Stimulated activated CD4-positive, alpha-beta T cell treated with anti-CD3 and anti-CD28 coated beads, Interleukin-4, amount 100 ng/mL, for 48 hours (primary cell): ENCODE measurements around the gene SHROOM2.

Experiments
- DNase-seq, 2 donors: peaks; one replicate each; pipeline ENCODE4 v3.0.0-alpha.2; 2020; ENCODE audit warnings: low read depth in 2 of 2

SHROOM2 gene

DNA sequence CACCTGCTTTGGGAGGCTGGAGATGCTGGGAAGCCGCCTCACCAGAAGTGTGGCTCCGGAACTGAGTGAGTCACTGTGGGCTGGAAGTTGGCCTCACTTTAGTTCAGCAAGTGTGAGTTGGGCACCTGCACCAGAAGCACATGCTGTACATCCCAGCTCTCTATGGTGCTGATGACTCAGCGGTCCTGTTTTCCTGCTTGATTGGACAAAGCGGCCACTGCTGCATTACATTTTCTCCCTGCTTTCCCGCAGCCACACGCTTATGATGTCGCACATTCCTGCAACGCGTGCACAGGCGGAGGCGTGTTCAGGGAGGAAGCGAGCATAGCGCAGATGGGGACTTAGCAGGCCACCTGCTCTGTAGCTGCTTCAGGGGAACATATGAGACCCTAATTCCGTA, 154.2 kb downstream of the SHROOM2 start:
- no peak for DNase-seq

DNA sequence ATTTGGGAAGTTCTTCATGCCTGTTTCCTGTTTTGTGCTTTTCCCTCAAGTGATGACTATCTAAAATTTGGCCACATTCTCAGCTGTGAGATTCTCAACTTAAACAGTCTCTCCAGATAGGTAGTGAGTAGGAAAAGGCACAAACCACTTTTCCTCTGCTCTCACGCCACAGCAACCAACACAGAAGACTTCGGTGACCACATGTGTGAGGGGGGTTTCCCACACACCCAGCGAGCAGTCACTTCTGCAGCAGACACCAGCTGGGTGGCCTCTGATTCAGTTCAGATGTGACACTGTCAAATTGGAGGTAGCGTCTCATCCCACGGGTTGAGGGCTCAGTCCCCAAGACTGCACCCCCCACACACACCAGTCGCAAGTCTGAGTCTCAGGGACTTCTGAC, 155.9 kb downstream of the SHROOM2 start:
- DNase-seq = peak; percentile 44 to 63

DNA sequence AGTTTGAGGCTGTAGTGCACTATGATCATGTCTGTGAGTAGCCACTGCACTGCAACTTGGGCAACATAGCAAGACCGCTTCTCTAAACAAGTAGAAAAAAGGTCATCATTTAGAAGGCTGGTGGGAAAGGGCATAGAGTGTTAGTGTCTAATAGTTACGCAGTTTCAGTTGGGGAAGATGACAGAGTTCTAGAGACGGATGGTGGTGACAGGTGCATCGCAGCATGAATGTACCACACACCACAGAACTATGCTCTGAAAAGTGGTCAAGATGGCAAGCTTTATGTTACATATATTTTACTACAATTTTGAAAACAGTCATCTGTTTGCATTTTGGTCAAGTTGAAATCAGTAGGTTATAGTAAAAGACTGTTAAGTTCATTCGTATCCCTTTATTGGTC, 157.2 kb downstream of the SHROOM2 start:
- DNase-seq = no peak

DNA sequence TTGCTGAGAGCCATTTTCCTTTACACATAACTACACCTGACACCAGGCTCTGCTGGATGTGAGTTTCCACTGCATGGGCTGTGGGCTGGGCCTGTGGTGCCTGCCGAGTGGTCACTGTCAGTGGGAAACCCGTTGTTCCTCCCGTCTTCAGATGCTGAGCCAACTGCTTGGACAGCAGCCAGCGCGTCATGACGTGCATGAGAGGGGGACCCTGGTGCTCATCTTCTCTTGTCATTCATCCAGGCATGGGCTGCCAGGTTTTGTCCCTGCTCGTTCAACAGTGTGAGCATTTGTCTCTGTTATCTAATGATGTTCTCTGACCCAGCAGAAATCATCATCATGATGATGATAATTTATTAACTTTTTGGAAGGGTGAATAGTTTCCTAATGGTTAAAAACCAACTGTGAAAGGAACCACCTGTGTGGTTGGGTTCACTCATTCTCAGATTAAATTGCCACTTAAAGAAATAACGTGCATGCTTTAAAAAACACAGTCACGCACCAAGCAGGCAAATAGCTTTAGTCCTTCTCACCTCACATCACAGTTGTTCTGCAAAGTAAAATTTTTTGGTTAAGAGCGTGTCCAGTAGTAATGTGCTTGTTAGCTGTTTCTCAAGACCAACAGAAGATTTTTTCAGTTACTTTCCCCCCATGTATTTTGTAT, 161.0 kb downstream of the SHROOM2 start:
- DNase-seq = no peak

DNA sequence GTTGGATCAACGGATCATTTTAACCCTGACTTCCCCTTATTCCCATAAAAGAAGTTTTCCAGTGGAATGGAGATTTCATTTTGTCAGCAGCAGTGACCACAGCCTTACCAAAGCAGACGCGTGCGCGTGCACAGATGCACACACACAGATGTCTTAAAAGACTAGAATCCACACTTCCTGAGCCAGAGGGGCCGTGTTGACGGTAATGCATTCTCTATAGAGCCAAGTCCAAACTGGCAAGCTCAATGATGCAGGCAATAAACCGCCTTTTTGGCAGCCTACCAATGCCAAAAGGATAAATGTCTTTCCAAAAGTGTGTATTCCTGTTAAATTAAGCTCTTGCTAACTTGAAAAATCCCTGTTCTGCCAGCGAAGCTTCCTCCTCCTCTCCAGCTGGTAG, 162.2 kb downstream of the SHROOM2 start:
- no peak for DNase-seq

DNA sequence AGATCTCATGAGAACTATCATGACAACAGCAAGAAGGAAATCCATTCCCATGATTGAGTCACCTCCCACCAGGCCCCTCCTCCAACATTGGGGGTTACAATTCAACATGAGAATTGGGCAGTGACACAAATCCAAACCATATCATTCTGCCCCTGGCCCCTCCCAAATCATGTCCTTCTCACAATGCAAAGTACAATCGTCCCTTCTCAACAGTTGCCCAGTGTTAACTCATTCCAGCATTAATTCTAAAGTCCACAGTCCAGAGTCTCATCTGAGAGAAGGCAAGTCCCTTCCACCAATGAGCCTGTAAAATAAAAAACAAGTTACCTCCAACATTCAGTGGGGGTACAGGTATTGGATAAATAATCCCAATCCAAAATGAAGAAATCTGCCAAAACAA, 166.1 kb downstream of the SHROOM2 start:
- DNase-seq = no peak

DNA sequence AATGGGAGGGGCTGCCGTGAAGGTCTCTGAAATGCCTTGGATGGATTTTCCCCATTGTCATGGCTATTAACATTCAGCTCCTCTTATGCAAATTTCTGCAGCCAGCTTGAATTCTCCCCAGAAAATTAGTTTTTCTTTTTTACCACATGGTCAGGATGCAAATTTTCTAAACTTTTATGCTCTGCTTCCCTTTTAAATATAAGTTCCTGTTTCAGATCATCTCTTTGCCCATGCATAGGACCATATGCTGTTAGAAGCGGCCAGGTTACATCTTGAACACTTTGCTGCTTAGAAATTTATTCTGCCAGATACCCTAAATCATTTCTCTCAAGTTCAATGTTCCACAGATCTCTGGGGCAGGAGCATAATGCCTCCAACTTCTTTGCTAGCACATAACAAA, 167.2 kb downstream of the SHROOM2 start:
- DNase-seq = no peak

DNA sequence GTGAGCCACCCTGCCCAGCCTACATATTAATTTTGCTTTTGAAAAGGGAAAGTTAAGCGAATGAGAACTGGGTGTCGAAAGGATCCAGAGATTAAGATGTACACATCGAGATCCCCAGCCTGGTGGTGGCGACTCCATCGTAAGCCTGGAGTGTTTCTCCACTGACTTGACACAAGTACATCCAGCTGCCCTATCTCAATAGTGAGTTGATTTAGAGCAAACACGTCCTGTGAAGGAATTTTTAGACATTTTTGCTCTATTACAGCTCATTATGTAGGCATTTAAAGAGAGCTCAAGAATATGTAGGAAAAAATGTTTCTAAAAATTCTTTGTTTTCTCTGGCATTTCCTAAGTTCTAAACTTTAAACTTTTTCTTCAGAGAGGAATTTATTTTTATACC, 169.3 kb downstream of the SHROOM2 start:
- DNase-seq = no peak

DNA sequence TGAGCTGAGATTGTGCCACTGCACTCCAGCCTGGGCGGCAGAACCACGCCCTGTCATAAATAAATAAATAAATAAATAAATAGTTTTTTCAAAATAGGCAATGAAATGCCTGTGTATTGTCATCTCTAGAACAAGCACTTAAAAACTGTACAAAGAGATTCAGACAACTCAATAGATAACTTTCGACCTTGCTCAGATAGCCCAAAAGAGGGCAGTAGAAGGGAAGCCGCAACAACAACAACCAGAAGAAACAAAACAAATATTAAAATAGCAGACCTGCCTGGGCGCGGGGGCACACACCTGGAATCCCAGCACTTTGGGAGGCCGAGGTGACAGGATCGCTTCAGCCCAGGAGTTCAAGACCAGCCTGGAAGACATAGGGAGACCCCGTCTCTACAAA, 171.5 kb downstream of the SHROOM2 start:
- DNase-seq = no peak

DNA sequence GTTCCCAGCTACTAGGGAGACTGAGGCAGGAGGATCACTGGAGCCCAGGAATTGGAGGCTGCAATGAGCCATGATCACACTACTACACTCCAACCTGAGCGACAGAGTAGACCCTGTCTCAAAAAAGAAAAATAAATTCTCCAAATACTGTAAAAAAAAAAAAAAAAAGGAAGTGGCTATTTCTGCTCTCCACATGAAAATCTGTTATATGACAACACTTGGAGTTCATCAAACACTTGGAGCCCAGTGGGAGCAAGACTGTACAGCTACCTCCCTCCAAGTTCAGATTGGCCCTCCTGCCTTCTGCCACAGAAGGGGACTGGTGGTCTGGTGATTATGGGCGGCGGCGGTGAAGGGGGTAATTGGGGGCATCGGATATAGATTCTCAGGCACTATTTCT, 172.0 kb downstream of the SHROOM2 start:
- DNase-seq = no peak

DNA sequence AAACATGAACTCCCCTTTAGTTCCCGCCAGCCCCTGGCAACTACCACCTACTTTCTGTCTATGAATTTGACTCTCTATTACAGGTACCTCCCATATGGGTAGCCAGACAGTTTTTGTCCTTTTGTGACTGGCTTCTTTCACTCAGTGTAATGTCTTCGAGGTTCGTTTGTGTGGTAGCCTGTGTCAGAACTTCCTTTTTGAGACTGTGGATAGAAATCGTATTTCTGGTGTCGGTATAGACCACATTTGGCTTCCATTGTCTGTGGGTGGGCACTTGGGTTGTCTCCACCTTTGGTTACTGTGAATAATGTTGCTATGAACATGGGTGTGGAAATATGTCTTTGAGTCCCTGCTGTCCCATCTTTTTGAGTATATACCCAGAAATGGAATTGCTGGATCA, 175.5 kb downstream of the SHROOM2 start:
- no peak for DNase-seq

DNA sequence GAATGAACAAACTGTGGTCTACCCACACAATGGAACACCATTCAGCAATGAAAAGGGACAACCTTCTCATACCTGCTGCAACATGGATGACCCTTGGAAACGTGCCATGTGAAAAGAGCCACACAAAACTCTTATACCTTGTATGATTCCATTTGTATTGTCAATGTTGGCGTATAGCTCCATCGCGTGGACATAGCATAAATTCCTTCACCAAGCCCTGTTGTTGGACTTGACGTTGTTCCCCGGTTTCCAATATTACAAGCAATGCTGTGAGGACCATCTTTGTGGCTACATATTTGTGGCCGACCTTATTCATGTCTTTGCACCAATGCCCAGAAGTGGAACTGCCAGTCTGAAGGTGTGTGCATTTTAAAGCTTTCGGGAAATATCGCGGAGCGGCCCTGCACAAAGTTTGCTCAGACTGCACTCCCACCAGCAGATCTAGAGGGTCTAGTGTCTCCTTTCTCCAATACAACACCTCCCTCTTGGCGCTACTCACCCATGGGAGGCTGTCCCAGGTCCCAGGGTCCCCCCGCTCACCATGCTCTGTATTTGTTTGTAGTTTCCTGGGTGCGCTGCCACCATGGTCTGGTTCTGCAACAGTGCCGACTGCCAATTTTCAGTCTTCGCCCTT, 180.7 kb downstream of the SHROOM2 start, which contains the start of gene CLDN34:
CLDN34 (plus strand) TSS at position 584 of the 634 bp plus-strand sequence; CDS start at position 584, 0 bp downstream.
- no peak for DNase-seq

DNA sequence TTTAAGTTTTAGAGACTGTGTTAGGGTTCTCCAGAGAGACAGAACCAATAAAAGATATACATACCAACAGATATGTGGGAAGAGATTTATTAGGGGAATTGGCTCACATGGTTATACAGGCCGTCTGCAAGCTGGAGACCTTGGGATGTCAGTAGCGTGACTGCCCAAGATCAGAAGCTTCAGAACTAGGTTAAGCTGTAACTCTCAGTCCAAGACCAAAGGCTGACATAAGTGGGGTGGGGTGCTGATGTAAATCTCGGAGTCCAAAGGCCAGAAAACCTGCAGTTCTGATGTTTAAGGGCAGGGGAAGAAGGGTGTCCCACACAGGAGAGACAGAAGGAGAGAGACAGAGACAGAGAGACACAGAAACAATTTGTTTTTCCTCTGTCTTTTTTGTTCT, 191.4 kb downstream of the SHROOM2 start:
- DNase-seq = no peak

DNA sequence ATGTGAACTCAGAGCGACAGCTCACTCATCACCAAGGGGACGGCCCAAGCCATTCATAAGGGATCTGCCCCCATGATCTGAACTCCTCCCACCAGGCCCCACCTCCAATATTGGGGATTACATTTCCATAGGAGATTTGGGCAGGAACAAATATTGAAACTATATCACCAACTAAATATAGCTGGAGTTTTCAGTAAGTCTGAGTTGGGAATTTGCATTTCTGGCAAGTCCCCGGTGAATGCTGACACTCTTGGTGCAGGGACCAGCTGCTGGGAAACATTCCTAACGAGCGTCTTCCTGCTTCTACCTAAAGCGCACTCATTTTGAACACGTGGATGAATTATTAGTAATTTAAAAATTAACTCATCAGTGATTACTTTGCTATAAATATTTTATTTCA, 194.2 kb downstream of the SHROOM2 start:
- DNase-seq = no peak

DNA sequence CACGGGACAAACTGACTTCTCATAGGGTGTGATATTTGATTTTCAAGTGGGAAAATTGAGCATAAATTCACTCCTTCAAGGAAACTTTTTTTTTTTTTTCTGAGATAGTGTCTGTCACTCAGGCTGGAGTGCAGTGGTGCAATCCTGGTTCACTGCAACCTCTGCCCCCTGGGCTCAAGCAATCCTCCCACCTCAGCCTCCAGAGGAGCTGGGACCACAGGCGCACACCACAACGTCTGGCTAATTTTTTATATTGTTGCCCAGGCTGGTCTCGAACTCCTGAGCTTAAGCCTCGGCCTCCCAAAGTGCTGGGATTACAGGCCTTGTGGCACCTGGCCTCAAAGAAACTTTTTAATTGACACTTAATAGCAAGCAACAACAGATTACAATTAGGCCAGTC, 194.7 kb downstream of the SHROOM2 start:
- DNase-seq = no peak

DNA sequence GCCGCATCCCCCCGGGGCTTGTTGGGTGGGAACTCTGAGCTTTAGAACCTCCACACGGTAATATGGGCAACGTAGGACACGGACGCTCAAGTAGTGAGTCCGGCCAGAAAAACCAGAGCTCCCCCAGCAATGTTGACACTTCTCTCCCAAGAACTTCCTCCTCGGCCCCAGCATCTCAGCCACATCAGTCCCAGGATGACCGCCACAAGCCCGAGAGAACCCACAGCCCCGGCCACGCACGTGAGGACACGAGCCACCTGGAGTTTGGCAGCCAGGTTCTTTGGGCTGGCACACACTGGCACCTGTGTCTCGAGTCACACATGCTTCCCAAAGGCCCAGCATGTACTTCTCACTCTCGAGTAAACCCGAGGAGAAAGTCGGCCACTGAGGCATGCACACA, 197.2 kb downstream of the SHROOM2 start:
- DNase-seq = no peak

DNA sequence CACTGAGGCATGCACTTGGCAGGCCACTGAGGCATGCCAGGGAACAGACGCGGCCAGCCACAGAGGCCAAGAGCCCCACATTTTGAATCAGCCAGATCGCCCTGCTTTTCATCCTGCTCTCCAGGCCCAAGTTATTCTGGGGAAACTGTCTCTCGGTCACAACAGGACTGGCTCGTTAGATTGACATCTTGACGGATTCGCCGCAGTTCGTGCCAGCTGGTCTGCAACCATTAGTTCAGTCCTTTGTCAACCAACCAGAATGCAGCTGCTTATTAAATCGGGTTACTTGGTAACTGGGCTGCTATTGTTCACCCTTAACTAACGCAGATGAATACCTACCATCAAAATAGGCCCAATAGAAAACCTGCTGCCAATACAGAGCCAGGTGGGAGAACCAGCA, 197.6 kb downstream of the SHROOM2 start:
- no peak for DNase-seq

DNA sequence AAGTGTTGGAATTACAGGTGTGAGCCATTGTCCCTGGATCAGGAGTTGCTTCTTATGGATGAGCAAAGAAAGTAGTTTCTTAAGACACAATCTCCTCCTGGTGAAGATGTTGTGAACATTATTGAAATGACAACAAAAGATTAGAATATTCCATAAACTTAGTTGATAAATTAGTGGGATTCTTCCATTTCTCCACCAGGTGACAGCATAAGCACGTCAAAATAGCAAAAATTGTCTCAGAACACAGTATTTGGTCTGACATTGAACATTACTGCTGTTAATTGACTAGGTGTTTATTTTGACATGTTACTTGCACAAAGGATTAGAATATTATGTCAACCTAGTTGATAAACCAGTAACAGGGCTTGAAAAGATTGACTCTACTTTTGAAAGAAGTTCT, 202.5 kb downstream of the SHROOM2 start:
- no peak for DNase-seq

DNA sequence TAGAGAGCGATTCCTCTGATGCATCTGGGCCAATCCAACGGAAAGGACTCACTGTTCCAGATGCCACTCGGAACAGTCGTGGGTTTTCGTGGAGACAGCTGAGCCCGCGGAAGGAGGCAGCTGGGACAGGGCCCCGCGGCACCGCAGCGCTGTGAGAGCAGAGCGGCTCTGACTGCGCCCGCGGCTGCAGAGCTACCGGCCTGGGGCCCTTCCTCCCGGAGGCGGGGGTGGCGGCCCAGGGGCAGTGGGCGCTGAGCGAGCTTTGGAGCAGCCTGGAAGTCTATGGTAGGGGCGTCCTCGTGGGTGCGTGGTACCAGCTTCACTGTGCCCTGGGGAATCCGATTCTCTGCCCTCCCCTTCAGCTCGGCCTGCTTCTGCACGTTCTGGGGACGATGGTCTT, 205.8 kb downstream of the SHROOM2 start:
- DNase-seq = no peak

DNA sequence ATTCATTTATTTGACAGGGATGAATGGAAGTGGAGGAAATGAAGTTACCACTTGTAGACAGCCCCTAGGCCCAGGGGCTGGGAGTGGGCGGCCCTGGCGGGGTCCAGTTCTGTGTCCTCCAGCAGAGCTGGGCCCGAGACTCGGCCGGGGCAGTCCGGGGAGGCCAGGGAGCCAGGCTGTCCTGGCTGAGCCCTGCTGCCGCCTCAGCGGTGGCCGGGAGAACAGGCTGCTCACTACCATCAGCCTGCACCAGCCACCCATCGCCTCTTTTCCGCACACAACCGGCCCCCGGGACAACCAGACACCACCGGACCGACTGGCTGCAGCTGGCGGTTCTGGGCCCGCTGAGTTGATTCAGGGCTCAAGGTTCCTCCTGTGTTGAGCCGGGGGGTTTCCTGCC, 206.5 kb downstream of the SHROOM2 start:
- no peak for DNase-seq

DNA sequence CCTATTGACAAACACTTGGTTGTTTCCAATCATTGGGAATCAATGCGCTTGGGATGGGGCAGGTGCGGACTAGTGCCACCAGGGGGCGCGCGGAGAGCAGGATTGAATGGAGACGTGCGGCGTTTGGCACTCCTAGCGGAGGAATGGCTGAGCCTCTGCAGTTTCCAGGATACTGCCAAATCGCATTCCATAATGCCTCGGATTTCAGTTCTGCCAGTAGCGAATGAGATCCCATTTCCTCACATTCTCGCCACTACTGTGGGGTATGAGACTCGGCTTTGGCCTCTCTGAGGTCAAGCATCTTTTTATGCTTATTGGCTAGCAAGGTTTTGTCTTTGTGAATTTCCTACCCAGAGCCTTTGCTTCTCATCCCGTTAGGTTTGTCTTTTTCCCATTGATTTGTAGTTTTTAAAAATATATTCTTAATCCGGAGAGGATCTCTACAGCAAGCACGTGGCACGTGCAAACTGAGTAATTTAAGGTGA, 209.7 kb downstream of the SHROOM2 start:
- peak; percentile 63 to 70 for DNase-seq

DNA sequence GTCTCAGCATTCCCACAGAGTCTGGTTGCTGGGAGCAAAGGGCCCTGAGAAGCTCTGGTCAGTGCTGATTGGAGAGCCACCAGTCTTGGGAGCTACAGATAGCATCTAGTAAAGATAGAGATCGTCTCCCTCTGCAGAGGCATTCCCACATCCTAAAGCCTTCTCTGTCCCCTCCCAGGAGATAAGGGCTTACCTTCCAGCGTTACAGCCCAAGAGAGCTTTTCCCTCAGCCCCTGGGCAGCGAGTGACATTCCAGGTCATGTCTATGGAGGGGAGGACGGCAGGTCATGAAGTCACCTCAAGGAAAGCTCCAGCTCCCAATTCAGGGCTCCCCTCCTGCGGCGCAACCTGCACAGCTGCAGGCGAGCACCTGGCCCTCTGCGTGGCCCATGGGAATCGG, 210.8 kb downstream of the SHROOM2 start:
- DNase-seq = no peak

DNA sequence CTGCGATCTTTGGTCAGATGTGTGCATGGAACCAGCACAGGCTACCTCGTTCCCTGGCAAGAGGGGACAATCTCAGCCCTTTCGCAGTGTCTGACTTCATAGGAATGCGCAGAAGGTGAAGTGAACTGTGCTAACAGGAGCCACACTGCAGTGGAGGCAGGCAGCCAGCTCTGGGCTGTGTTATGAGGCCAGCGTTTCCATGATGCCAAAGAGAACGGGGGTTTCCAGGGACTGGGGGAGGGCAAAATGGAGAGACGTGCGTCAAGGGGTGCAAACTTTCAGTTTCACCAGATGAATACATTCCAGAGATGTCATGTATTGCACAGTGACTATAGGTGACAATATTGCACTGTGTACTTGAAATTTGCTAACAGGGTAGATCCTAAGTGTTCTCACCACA, 211.3 kb downstream of the SHROOM2 start:
- peak; percentile 36 to 67 for DNase-seq
